Superior temporal gyrus (tissue), 1 donor: Measurements from ENCODE around the gene CABP4.

Experiments
- DNase-seq: peaks from one replicate; pipeline ENCODE4 v3.0.0-alpha.2; 2016; ENCODE audit errors: extremely low spot score

The CABP4 gene

DNA sequence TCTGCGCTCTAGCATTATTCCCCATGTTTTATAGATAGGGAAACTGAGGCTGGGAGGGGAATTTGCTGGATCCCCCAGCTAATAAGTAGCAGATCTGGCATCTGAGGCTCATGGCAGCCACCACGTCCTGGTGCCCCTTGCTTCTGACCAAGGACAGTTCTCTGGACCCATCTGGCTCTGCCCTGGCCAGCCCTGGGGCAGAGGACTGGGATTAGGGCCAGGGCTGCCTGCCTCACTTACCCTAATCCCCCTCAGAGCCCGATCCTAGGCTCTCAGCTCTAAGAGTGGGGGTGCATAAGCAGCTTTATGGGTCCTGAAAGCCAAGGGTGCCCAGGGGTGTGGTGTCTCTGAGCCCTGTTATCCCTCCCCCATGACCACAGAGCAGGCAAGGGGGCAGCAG, at the start of gene CABP4:
TSS of gene CABP4 (plus strand) at position 301 of the 400 bp plus-strand sequence. CDS start at position 371, 70 bp downstream.
- DNase-seq: no peak

GRCh38 chr11:67405688-67406339, 49.3 kb upstream of the CABP4 start:
- DNase-seq: no peak

- DNase-seq: no peak
These were observed 48.7 kb upstream of the CABP4 start for GRCh38 chr11:67406420-67406968.

- peak; percentile 74 for DNase-seq
These were observed 48.0 kb upstream of the CABP4 start for GRCh38 chr11:67406969-67407687.

- DNase-seq: peak; percentile 19
These were observed 47.4 kb upstream of the CABP4 start for GRCh38 chr11:67407688-67408163.

- DNase-seq: peak; percentile 7
These were observed 46.5 kb upstream of the CABP4 start for GRCh38 chr11:67408437-67409200.

DNA sequence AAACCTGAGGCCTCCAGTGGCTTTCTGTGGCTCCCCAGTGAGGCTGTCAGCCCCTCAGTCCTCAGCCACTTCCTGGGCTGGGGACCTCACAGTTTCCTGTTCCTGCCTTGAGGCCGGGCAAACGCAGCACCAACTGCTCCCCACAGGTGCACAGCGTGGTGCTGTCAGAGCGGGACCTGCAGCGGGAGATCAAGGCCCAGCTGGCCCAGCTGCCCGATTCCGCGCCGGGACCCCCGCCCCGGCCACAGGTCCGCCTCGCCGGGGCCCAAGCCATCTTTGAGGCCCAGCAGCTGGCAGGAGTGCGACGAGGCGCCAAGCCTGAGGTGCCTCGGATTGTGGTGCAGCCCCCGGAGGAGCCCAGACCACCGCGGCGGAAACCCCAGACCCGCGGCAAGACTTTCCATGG, 45.9 kb upstream of the CABP4 start:
- DNase-seq: no peak

GRCh38 chr11:67409781-67410368, 45.3 kb upstream of the CABP4 start:
- peak; percentile 41 for DNase-seq

DNA sequence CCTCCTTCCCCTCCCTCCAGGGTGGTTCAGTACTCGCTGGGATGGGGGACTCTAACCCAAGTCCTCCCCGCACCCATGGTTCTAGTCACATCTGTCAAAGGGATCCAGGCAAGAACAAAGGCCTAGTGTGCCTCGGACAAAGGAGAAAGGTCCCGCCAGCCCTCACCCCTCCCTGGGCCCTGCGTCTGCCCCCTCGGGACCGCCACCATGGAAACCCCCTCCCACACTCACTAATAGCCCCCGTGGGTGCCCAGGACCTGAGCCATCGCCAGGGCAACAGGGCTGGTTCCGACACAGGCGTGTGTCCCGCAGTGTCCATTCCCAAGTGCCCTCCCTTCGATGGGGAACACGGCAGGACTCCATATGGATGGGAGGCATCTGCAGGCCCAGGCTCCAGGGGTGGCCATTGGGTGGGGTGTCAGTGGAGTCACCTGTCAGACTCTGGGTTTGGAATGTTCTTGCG, 44.8 kb upstream of the CABP4 start:
- DNase-seq: peak; percentile 94

GRCh38 chr11:67410984-67411784, 44.0 kb upstream of the CABP4 start:
- peak; percentile 12 for DNase-seq

DNA sequence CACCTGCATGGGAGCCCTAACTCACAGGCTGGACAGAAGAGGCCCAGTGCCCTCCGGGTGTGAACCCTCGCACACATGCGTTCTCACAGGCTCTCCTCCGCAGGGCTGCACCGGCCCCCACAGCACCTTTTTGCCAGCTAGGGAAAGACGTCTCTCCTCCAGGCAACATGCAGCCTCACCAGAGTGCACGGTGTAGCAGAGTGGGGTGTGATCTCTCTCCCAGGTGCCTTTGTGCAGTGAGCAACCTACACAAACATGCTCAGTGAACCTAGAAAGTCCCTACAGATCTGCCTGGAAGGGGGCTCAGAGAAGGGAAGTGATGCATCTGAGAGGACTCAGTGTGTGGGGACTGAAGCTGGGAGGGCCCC, 43.4 kb upstream of the CABP4 start:
- peak; percentile 15 for DNase-seq

- peak; percentile 7 for DNase-seq
These were observed 42.5 kb upstream of the CABP4 start for GRCh38 chr11:67412495-67413179.

- DNase-seq: peak; percentile 44
These were observed 41.8 kb upstream of the CABP4 start for GRCh38 chr11:67413266-67413849.

DNA sequence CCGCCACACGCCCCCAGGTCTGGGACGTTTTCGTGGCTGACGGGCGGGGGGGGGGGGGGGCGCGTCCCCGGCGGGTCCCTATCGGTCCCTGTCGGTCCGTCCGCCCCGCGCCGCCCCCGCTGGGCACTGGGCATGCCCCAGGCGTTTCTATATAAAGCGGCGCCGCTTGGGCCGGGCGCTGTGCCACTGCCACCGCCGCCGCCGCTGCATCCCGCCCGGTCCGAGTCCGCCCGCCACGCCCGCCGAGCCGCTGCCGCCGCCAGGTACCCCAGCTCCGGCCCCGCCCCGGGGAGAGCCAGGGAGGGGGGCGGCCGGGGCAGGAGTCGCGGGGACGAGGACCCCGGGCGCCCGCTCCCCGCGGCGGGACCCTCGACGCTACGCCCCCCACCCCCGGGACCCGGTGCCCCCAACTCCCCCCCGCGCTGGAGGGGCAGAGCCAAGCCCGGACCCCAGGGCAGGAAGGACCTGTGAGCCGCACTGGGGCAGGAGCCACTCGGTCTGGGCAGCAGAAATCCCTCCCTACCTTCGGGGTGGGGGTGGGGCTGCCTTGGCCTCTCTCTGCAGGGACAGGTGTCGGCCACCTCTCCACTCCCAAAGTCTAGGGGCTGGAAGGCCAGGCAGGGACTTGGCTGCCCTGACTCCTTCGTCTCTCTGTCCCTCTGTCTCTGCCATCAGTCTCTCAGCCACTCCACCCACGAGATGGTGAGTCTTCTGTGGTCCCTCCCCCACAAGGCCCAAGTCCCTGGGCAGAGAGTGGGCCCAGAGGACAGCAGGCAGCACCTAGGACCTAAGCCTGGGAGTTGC, 39.5 kb upstream of the CABP4 start, which contains the start of gene CARNS1:
TSS of gene CARNS1 (plus strand) at position 178 of the 804 bp plus-strand sequence. CDS start at position 700, 522 bp downstream.
- peak; percentile 69 for DNase-seq

GRCh38 chr11:67416416-67417335, 38.5 kb upstream of the CABP4 start:
- peak; percentile 48 for DNase-seq

DNA sequence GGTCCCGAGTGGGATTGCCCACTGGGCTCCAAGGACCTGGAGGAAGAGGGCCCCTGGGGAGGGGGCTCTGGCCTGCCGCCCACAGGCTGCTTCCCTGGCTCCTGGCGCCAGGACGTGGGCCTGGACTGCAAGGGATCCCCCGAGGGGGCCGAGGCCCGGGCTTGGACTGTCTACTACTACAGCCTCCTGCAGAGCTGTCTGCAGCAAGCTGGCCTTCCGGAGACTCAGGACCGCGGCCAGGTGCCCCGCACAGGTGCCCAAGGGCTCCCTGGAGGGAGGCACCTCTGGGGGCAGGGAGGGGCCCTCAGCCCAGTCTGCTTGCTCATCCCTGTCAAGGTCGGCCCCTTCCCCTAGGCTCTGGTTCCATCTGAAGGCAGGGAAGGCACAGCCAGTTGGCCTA, 37.7 kb upstream of the CABP4 start:
- DNase-seq: no peak

- no peak for DNase-seq
These were observed 36.5 kb upstream of the CABP4 start for GRCh38 chr11:67418476-67419281.
